NCI-H460 (cell line): Measurements from ENCODE around the gene RAD23B. TPM values are rescaled to one million over a fixed set of nuclear protein-coding genes. Genes with fewer than 3 reads are reported as not detected.
"Not testable (repeated sequence)": the region's sequence is repeated elsewhere in the genome, so short reads cannot be mapped to it uniquely, and the experiment has no call there.

Source experiments
- DNase-seq: peaks from one replicate; pipeline ENCODE4 v3.0.0-alpha.2; 2016; ENCODE audit warnings: low read depth; ENCODE audit errors: extremely low read depth
- polyA plus RNA-seq: library from polyadenylated mRNA; depleted of rRNA; stranded (reverse); fragments of >200 nt; gene quantifications from 2 replicates; pipeline ENCODE4 v1.2.3, GENCODE V29; 2014; cell fraction: nucleus; rRNA removed
- total RNA-seq: library from RNA; depleted of rRNA; stranded (reverse); fragments of >200 nt; shearing (Covaris generic); gene quantifications from 2 replicates; pipeline ENCODE4 v1.2.3, GENCODE V29; 2014; rRNA removed

RAD23B gene
- 121 and 133 TPM in 2 replicates for total RNA-seq
- polyA plus RNA-seq, result 68.7 and 104 TPM in 2 replicates

DNA sequence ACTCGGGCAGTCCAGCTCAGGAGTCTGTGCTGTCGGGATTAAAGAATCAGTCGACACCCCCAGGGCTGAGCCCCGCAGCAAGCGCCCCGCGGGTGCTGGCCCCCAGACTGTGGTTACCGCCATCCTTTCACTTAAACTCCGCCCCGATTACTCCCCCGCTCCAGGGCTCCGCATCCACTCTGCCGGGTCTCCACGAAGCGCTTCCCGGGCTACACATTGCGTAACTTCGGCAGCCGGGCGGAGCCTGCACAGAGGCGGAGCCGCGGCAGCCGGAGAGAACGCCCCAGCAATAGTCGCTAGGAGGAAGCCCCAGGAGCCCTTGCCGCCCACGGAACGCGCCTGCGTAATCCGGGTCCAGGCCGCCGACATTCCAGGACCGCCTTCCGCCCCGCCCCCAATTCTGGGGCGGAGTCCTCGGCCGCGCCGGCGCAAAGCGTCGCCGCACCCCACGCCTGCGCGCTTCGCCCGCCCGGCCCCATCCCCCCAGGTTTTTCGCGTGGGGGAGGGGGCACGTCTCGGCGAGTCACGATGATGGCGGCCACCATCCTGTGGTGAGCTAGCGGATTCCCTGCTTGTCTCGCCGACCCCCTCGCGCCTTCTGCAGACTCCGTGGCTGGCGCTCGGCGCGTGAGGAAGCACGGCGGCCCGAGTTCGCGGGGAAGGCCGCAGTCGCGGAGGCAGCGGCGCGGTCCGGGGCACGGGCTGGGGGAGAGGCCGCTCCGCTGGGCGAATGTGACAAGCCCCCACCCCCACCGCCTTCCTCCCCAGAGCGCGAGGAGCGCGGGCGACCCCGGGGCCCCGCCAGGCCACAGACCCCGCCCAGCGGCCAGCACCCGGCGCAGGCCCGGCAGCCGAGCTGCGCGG lies at the start of gene RAD23B:
Gene RAD23B, plus strand, starts transcription at position 521 of the 864 bp plus-strand sequence. CDS start 351 bp downstream, outside the sequence.
- DNase-seq, result peak; percentile 98

DNA sequence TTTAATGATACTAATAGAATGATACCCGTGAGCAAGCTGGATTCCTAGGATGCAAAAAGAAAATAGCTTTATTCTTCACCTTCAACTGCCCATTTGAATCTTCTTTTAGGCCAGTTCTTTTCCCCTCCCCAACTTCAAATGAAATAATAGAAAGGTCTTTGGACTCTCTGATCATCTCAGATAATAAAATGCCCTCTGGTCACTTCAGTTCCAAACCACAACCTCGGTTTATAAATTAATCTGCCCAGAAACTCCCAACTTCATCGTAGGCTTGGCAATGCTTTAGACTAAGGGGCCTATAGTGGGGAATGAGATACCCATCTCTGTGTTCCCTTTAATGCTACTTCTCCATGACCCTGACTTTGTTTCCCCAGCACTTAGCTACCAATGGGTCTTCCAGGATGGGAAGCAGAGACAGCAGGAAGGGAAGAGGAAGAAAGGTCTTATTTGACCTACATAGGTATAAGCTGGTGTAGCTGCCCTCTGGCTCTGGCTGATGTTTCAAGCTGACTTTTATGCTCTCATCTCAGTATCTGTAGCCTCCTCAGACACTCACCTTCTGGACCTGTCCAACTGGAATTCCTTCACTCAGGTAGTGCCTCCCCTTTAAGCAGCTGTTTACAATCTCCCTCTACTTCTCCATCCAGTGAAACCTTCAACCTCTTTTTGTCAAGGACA lies 47.2 kb upstream of the RAD23B start:
- no peak for DNase-seq

DNA sequence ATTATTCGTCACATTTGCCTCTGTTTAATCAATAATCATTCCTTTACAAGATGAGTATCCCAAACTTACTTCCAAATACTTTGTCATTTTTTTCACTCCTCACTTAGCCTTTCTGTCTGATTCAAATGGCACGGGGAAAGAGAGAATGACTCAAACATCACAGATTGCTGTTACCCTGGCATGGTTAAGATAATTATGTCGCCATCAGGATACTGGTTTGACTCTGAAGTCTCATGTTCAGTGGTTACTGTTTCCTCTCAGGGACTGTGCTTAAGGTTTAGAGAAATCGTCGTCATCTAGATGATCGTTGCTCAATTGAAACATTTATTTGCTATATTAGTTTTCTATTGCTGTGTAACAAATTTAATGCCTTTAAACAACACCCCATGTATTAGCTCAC lies 45.2 kb upstream of the RAD23B start:
- peak; percentile 14 for DNase-seq

DNA sequence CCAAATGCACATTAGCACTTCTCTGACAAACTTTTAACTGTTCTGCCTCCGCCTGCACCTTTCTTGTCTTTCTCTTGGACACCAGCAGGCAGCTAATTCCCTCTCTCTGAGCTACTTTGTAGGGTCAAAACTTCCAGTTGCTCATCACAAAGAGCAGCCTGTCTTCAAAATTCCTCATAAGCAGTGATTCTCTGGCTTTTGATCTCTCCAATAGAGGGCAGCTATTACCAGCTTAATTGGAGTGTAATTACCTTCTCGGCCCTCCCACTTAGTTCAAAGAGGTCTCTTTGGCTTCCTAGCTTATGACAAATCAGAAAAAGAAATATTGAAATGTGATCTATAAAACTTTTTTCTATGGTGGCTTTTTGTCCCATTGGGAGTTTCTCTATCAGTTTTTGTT lies 43.6 kb upstream of the RAD23B start:
- DNase-seq, result peak; percentile 20

DNA sequence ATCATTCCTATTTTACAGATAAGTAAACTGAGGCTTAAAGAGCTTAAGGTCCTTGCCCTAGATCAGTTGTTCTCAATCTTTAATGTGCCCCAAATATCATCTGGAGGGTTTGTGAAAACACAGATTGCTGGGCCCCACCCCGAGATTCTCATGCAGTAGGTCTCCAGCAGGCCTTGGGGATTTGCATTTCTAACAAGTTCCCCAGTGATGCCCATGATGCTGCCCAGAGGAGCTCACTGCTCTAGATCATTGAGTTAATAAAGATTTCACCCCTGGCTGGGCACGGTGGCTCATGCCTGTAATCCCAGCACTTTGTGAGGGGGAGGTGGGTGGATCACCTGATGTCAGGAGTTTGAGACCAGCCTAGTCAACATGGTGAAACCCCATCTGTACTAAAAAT lies 42.8 kb upstream of the RAD23B start:
- DNase-seq, result no peak

DNA sequence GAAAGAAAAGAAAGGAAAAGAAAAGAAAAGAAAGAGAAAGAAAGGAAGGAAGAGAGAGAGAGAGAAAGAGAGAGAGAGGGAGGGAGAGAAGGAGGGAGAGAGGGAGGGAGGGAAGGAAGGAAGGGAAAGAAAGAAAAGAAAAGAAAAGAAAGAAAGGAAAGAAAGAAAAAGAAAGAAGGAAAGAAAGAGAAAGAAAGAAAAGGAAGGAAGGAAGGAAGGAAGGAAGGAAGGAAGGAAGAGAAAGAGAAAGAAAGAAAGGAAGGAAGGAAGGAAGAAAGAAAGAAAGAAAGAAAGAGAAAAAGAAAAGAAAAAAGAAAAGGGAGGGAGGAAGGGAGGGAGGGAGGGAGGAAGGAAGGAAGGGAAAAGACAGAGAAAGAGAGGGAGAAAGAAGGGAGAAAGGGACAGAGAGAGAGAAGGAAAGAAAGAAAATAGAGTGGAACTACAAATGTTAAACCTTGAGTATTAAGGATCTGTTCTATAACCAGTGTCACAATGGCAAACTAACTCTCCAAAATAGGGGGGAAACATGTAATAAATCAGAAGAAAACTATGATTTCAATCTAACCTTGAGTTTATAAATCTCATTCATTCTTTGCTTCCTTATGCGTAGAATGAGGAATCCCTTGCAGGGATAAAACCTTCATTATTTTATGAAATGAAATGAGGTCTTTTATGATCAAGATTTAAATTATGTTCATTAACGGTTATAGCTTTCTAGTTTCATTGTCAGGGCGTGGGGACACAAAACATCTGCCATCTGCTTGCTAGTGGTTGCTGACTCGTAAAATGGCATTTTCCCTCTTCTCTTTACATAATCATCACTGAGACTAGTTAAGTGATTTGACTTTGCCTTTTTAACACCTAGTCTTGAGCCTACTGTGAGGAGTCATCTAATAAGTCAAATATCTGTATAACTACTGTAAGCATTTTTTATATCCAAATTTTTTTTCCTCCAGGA lies 40.7 kb upstream of the RAD23B start:
- DNase-seq, result no peak

DNA sequence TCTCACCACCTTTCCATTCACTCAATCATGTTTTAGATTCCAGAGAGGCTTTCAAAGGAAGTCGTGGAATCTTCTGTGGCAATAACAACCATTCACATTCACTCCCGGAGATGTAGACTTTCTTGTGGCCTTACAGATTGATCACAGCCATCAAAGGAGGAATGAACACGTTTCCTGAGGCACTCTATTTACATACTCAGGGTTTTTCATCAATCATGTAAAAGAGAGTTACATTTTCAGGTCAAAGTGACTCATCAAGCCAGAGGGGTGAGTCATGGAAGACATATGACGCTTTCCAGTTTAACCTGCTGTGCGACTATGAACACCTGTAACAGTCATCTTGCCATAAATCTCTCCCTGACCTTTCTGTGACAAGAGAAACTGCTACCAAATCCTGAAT lies 39.3 kb upstream of the RAD23B start:
- no peak for DNase-seq

DNA sequence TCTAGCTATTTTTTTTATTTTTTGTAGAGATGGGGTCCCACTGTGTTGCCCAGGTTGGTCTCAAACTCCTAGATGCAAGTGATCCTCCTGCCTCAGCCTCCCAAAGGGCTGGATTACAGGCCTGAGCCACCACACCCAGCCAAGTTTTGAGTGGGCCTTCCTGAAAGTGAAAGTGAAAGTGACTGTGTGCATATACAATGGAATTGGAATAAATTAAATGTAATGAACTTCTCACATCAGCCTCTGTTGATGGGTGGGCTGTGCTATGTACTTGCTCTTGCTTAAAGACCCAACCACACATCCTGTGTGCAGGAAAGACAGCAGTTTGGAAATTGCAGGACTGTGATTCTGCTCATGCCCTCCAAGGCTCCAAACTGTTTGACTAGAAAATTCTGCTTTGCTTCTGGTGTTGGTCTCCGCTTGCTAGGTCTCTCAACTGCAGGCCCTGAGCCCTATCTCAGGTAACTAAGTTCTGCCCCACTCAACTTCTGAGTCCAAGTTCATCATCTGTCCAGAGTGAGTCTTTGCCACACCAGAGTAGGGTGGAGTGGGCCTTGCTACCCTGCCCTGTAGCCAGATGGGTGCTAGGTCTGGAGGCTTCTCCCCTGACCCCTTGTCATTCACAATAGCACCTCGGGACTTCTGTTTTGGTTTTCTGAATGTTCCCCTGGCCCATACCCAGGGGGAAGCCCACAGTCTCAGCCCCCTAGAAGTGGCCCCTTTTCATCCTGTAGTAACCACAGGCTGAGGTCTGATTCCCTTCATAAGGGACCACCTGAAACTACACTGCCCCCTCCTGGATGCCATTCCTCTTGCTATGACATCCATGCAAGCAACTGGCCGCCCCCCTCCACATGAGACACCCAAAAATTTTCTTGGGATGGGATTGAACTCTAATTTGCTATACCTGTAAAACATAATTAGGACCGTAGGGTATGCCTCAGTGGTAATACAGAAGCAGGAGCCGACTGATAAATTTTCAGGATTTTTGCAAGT lies 36.5 kb upstream of the RAD23B start:
- DNase-seq, result no peak

DNA sequence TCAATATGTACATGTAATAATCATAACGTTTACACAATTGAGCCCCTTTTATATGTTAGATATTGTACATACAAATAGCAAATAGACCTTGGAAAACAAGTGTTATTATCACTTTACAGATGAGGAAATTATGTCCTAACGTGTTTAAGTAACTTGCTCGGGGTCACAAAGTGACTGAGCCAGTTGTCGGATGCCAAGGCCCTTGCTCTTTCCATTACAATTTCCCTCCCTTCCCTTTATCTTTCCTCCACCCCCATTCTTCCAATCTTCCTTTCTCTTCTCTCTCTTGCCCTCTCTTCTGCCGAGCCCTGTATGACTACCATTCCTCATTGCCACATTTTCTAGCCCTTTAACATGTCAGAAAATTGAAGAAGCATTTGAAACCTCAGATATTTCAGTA lies 34.4 kb upstream of the RAD23B start:
- DNase-seq, result no peak

DNA sequence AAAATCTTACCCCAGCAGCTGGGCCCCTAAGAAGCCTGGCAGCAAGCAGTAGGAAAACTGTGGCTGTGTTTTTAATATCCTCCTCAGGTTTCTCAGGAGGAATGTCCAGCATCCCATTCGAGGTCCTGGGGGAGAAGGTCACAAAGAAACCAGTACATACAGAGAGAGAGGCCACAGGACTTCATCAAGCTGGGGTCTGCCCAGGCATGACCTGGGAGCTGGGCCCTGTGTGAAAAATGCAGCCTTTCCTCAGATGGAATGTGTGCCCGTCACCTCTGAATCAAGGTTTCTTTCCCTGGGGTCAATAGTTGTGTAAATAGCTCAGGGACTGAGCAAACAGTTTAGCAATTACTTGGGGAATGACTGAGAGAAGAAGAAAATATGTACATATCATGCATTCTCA lies 33.9 kb upstream of the RAD23B start:
- no peak for DNase-seq

DNA sequence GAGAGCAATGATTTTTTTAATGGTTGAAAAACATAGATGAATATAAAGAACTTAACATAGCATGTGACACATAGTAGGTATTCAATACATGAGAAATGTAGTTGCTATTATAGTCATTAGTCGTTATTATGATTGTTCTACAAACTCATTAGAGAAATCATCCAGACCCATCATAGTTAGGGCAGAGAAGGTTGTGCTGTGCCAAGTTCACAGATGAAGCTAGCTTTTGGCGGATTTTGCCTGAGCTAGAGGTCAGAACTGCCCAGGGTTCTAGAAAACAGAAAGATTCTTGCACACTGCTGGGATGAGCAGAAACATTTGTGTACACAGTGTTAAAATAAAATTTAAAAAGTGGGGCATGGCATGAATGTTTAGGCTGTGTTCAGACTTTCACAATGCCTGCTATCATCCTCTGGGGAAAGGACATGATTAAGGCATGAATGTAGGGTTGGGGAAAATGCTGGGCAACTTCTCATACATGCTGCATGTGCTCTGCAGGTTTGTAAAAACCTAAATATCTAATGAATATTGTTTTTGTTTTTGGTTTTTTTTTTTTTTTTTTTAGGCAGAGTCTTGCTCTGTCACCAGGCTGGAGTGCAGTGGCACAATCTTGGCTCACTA lies 33.3 kb upstream of the RAD23B start:
- no peak for DNase-seq

DNA sequence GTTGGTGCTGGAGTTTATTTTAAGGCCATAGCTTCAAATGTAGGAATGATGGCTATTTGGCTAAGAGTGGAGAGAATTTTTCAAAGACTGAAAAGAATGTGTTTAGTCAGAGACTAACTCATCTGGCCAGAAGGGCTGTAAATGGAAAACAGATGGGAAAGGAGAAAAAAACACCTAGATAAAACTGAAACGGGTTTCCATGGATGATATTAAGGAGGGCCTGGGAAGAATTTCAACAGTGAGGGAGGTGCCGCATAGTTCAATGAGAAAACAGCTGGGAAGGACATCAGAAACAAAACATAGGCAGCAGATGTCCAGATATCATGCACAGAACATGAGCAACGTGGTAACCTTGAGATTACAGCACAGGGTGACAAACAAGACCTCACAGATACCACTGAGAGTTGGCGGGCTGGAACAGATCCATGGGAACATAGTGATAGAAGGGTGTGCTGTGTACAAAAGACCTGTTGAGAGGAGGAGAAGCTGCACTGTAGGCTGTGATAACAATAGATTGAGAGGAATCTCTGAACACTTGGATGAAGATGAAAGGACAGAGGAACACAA lies 31.2 kb upstream of the RAD23B start:
- no peak for DNase-seq

DNA sequence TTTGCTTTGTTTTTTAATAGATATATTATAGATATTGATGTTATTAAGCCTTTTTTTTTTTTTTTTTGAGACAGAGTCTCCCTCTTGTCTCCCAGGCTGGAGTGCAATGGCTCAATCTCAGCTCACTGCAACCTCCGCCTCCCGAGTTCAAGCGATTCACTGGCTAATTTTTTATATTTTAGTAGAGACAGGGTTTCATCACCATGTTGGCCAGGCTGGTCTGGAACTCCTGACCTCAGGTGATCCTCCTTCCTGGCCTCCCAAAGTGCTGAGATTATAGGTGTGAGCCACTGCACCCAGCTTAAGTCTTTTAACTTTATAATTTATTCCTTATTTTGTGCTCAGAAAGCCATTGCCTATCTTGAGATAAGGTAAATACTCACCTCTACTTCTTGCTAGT lies 24.2 kb upstream of the RAD23B start:
- DNase-seq, result no peak

DNA sequence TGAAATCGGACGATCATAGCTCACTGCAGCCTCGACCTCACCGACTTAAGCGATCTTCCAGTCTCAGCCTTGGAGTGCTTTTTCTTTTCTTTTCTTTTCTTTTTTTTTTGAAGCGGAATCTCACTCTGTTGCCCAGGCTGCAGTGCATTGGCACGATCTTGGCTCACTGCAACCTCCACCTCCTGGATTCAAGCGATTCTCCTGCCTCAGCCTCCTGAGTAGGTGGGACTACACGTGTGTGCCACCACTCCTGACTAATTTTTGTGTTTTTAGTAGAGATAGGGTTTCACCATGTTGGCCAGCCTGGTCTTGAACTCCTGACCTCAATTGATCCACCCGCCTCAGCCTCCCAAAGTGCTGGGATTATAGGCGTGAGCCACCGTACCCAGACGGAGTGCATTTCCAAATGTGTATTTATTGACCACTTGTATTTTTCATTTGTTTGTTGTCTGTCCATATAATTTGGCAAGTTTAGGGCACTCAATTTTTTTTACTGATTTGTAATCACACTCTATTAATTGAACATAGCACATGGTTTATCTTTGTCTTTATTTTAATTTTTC lies 23.2 kb upstream of the RAD23B start:
- not testable (repeated sequence) for DNase-seq

DNA sequence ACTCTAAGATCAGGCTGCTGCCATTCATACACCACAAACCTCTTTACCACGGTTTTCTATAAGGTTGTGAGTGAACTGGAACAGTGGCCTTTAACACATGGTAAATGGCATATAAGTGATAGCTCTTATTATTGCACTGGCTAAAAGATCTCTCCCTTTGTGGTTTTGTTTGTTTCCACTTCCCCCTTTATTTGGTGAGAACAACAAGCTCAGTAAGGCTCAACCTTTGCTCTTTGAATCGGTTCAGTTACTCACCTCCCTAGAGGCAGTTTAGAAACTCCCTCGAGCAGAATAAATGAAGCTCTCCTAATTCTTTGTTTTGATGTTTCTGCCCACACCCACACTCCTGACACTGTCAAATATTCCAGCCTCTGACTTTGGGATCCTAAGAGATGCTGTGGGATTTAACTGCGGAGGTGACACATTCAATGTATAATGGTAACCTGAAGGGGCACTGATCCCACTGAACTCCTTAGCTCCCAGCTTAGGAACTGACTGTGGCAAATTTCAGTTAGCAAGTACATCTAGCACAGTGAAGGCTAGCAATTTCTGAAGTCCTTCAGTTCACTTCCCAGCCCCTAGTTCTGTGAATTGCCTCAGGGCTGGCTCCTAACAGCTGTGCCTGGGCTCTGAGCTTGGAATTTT lies 22.5 kb upstream of the RAD23B start:
- DNase-seq, result no peak

DNA sequence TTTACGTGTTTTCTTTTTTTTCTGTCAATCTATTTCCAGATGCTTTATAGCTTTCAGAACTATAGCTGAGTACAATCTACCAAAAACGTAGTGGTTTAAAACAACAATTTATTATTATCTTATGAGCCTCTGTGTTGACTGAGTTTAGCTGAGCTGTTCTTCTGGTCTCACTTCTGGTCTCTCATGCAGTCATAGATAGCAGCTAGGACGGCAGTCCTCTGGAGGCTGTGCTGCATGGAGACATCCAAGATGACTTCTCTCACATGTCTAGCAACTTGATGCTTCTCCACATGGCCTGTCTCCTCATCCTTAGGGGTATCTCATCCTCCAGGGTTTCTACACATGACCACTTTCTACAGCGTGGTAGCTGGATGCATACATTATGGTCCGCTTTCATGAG lies 22.0 kb upstream of the RAD23B start:
- DNase-seq, result no peak

DNA sequence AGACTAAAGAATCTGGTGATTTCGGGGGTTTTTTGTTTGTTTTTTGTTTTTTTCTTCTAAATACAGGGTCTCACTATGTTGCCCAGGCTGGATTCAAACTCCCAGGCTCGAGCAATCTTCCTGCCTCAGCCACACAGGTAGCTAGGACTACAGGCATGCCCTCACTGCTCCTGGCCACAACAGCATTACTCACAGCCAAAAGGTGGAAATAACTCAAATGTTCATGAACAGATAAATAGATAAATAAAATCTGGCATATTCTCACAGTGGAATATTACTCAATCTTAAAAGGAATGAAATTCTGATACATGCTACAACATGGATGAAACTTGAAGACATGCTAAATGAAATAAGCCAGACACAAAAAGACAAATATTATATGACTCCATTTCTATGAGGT lies 19.8 kb upstream of the RAD23B start:
- no peak for DNase-seq
